ENCODE measurements around the gene DGLUCY.
"Not testable (repeated sequence)": the region's sequence is repeated elsewhere in the genome, so short reads cannot be mapped to it uniquely, and the experiment has no call there.

DGLUCY gene

DNA sequence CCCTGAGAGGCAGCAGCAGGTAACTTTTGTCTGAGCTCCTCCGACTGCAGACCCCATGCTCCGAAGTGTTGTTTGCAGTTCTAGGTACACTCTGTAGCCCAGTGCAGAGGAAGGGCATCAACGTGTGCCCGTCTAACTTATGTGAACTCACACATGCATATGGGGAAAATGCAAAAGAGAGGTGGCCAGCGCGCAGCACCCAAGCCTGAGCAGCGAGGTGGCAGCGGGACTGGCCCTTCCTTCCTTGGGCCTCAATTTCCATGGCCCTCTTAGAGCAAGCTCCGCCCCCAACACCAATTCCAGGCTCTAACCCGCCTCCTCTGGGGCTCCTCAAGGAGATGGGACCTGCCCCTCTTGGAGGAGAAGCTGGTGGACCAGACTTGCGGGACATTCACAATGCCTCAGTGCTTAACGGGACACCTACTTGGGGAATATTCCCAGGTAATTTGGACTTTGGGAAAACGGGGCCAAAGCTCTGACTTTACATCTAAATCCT lies 102.9 kb downstream of the DGLUCY start:
- no peak for DNase-seq

DNA sequence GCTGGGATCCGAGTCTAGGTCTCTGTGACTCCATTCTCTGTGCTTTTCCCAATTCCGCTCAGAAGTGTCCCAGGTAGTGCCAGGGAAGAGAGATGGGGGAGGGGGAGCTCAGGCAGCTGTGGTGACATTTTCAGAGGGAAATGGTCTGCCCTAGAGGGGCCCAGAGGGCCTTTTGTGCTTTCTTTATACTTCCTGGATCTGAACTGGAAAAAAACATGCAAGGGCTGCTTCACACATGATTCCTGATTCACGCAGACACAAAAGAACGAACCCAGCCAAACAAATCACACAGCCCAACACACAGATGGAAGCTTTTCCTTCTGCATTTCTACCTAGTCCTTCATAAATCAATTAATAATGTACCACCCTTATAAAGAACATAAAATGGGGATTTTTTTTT lies 104.1 kb downstream of the DGLUCY start:
- no peak for DNase-seq

DNA sequence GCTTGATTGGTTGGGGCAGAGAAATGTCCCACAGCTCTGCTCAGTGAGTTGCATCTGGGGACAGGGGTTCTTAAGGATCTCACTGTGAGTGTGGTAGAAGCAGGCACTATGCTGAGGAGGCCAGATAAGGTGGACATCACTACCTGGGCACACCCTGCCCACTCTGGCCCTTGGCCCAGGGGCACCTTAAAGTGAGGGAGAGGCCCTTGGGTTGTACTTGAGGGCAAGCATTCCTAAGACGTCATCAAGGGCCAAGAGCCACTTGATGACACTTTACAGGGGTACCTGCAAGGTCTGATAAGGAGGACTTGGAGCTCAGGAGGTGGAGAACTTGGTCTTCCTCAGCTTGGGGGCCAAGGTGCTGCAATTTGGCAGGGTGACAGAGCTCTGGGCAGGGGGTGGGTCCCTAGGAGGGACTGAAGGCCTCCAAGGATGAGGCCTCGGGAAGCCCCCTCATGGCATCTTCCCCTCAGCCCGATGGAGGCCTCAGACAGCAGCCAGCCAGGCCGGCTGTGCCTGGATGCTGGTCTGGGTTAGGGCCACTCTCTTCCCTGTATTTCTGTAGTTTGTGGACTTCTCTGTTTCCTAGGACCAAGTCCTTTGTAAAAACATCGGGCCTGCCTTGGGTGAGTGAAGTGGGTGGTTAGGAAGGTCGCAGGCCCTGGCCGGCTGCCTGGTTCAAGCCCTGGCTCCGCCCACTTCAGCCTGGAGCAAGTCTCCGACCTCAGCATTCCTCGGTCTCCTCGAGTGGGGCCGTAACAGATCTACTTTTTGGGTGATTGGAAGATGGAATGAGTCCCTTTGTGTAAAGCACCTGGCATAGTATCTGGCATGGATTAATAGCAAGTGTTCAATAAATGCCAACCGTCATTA lies 105.9 kb downstream of the DGLUCY start:
- no peak for DNase-seq

DNA sequence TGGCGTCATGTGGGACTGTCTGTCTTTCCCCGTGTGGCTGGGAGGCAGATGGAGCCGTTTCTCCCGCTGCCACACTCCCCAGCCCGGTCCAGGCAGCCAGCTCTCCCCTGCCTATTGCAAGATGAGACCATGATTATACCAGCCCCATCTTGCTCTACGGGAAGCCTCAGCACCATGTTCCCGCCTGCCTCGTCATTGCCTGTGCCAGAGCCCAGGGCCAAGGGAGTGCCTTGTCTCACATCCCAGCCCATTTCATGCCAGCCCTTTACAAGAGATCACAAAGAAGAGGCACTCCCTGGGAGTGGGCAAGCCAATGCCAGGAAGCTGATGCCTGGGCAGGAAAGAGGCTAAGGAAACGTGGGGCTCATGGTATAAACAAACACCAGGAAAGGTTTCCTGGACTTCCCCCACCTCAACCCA lies 106.7 kb downstream of the DGLUCY start:
- DNase-seq: no peak

DNA sequence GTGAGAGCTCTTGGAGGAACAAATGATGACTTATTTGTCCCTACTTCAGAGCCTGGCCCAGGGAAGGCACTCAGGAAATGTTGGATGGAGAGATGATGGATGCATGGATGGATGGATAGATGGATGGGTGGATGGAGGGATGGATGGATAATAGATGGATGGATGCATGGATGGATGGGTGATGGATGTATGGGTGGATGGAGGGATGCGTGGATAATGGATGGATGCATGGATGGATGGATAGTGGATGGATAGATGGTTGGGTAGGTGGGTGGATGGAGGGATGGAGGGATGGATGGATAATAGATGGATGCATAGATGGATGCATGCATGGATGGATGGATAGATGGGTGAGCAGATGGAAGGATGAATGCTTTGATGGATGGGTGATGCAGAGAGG lies 107.4 kb downstream of the DGLUCY start:
- DNase-seq: no peak

DNA sequence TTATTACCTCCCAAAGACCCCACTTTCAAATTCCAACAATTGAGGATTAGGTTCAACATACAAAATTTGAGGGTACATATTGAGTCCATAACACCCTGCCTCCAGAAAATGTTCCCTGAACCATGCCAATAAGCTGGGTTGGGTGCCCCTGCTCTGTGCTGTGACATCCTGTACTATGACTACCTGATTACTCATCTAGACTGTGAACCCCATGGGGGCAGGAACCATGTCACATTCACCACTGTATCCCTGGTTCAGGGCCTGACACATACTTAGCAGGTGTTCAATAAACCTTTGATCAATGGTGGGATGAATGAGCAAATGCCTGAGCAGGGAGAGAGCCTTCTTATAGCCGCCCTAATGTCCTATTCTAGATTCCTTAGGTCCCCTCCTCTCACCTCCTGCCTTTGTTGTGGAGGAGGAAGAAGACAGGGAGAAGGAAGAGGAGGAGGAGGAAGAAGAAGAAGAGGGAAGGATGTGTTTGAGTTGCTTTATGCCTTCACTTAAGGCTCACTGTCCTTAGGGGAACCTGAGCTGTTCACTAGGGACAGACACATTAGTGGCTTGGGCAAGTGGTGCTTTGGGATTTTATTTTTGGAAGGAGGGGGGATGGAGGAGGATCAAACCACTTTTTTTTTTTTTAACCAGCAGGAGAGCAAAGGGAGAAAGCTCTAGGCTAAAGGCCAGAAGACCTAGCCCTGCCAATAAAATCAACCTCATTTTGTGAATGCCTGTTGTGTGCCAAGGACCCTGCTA lies 109.3 kb downstream of the DGLUCY start:
- no peak for DNase-seq

DNA sequence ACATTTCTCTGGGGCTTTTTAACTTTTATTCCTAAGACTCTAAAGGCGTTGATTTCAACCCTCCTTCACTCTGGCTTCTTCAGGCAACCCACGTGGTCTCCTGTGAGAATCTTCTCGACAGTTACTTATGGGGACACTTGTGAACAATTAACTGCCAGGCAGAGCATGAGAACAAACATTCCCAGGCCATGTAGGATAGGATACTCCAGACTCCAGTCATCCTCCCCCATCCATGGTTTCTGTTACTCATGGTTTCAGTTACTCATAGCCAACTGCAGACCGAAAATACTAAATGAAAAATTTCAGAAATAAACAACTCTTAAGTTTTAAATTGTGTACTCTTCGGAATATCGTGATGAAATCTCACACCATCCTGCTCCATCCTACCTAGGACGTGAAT lies 111.2 kb downstream of the DGLUCY start:
- DNase-seq: no peak

DNA sequence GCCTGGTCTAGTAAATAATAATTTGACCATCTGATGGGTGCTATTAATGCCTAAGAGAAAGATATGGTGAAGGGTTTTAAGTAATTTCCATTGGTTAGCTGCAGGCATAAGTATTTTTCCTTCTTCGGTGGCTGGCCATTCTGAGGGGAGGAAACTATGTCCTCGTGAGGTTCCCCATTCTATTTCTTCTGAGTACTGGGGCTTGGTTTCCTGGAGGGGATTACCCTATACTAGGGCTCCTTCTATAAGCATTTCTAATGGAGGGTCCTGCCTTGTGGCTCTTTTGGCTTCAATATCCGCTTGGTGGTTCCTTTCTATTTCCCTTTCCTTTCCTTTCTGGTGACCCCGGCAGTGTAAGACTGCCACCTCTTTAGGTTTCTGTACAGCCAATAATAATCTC lies 112.5 kb downstream of the DGLUCY start:
- not testable (repeated sequence) for DNase-seq

DNA sequence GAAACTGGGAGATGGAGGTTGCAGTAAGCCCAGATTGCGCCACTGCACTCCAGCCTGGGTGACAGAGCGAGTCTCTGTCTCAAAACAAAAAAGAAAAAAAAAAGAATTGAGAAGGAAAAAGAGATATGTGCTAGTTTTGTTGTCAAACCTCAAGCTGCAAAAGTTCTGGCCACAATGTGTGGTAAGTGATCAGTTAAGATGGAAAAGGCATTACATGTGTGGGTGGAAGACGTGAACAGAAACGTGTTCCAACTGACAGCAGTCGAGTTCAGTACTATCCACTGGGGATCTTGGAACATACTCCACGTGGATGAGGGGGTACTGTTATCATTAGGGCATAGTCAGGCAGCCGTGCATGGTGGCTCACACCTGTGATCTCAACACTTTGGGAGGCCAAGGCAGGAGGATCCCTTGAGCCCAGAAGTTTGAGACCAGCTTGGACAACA lies 113.3 kb downstream of the DGLUCY start:
- DNase-seq: no peak

DNA sequence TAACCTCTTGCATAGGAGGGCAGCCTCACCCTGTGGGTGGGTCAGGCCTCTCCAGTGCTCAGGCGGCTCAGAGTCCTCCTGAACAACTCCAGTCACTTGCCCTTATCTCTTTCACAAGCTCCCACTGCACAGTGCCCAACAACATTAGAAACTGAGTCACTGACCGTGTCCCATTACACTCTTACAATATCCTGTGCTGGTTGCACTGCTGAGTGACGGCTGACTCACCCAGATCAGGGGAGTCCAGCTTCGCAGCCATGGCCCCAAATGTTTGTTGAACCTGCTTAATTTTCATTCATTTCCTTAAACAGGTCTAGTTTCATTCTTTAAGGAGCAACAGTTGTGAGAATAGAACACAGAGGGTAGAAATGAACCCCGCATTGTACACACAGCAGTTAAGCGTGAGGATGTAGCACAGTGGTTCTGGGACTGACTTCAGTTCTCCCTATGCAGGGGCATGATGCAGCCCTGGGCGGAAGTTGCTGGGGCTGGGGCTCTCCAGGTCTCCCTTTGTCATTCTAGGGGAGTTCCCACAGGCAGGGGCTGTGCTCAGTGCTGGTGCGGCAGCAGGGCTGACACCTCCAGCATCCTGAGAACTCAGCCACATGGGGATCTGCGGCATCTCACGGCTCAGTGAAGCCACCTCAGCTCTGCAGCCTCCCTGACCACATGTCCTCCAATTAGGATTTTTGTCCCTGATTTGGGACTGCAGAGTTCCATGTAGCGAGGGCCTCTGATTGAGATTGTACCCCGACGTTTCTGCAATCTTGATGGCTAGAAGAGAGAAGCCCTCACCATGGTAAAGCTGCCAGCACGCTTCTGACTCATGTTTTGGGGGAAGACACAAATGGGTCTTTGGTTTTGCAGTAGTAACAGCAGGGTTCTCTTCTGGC lies 114.5 kb downstream of the DGLUCY start:
- peak; percentile 43 to 72 for DNase-seq

DNA sequence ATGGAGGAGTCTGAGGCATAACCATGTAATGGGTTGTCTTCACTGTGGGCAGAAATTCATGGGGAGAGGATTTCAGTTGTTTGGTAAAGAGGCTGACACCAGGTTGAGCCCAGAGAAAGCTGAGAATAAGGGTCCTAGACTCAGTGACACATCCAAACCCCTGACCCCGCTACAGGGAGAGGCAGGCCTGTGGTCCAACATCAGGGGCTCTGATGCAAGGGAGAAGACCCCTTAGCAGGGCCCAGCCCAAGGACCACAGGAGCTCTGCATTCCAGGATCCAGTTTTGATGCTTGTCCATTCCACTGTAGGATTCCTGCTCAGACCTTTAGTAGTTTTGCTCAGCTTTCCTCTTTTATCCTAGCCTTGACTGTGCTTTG lies 115.1 kb downstream of the DGLUCY start:
- DNase-seq: no peak

DNA sequence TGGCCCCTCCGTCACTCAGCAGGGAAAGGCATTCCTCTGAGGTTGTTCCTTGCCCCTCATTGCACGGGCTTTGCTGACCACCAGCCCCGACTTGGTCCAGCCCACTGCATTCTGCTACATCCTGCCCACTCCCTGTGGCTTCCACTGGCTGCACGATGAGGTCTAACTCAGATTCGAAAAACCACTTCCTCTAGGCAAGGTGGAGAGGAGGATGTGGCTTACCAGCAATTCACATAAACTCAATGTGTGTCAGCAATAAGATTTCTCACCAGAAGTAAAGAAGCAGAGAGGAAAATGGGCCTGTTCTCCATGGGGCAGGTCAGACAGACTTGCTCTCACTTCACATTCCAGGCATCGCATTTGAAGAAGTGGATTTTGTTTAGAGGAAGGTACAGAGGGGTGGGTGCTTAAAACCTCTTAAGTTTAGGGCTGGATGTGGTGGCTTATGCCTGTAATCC lies 115.9 kb downstream of the DGLUCY start:
- DNase-seq: peak; percentile 66 to 81

DNA sequence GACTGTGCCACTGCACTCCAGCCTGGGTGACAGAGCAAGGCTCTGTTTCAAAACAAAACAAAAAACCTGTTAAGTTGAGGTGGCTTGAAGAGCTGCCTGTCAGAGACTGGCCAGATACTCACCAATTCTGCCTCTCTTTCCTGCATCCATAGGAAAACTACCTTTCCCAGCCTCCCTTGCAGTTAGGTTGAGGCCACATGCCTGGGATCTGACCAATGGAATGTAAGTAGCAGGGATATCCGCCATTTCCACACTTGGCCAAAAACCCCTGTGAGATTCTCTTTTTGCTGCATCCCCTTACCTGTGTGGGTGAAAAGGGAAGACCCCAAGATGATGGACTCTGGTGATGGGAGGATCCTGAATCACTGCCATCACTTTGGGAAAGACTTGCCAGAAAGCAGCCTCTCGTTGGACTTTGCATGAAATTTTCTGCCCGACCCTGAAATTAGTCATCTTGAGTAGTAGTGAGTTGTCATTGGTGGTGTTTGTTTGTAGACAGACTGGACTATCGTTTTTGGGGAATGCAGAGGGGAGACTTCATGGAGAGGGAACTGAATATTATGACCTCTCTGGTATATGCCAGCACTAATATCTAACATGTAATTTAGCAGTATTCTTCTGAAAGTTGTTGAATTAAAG lies 116.6 kb downstream of the DGLUCY start:
- no peak for DNase-seq

DNA sequence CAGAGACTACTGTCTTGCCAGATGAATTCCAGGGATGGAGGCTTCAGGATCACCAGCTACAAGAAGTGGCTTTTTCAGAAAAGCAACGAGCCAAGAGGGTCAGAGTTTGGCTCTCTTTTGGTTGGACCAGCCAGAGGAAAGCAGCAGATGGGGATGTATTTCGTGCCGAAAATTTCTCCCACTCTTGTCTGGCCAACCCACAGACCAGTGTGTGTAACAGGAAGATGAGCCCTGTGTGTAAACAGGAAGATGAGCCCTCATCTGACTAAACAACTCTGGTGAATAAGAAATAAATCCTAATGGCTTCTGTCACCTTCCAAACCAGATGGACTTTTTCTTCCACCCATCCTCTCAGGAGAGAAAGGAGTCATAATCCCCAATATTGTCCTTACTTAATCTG lies 117.6 kb downstream of the DGLUCY start:
- DNase-seq: peak; percentile 79 to 91

DNA sequence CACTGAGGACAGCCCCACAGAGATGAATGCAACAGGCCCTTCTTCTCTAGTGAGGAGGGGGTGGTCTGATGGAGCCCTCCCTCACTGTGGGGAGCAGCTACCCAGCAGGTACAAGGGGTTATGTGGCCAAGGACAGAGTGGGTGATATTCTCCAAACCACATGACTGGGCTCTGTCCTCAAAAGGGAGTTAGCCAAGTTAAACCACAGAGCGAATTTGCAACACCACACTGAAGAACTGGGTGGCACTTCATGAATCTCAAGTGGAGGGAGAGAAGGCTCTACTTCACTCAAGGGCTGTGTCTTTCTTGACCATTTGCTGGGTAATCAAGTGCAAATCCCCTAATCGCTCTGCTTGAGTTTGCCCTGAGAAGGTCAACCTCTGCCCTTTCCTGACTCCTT lies 118.2 kb downstream of the DGLUCY start:
- peak; percentile 85 to 87 for DNase-seq

DNA sequence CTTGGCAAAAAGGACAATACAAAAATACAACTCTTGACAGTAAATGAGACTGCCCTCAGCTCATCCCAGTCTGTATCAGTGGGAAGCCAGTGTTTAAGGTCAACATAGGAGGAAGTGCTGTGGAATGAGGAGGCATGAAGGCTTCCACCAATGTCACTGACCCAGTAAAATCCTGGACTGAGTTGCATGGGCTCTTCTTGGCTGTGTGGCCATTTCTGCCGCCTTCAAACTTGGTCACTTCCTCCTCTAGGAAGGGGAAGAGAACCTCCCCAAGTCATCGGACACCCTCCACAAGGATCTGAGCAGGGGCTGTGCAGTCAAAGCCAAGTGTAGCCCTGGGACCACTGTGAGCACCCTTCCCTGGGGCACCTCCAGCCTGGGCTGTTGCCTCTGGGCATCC lies 118.7 kb downstream of the DGLUCY start:
- DNase-seq: peak; percentile 86 to 95

DNA sequence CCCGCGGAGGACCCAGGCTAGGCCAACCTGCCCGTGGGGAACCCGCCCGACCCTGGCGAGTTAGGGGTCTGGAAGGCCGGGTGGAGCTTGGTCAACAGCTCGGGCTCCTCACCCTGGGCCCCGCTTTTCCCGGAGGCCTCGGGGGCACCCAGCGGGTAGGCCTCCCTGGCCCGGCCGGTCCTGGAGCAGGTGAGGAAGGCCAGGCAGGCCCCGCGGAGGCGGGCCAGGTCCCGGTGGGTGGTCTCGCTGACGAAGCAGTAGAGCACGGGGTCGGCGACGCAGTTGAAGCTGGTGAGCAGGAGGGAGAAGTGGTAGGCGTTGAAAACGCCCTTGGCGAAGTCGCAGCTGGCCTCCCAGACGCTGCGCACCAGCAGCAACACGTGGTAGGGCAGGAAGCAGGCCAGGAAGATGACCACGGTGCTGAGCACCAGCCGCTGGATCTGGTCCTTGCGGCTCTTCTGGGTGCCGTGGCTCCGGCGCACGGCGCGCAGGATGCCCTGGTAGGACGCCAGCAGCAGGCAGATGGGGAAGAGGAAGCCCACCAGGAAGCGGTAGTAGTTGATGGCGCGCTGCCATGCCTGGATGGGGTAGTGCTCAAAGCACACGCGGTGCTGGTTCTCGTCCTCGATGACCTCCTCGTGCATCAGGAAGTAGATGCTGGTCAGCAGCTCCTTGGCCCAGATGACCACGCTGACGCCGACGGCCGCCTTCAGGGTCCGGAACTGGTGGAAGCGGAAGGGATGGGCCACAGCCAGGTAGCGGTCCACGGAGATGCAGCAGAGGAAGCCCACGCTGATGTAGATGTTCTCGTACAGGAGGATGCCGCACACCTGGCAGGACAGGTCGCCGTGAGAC lies 120.3 kb downstream of the DGLUCY start:
- no peak for DNase-seq

DNA sequence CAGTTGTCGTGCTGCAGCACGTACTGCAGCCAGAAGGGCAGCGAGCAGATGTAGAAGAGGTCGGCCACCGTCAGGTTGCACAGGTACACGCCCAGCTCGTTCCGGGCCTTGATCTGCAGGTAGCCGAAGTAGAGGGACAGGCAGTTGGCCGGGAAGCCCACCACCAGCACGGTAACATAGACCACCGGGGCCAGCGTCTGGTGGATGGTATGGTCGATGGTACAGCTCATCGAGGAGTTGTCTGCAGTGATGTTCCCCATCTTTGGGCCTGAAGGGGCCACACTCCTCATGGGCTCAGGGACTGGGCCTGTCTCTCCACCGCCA lies 120.9 kb downstream of the DGLUCY start:
- DNase-seq: no peak

DNA sequence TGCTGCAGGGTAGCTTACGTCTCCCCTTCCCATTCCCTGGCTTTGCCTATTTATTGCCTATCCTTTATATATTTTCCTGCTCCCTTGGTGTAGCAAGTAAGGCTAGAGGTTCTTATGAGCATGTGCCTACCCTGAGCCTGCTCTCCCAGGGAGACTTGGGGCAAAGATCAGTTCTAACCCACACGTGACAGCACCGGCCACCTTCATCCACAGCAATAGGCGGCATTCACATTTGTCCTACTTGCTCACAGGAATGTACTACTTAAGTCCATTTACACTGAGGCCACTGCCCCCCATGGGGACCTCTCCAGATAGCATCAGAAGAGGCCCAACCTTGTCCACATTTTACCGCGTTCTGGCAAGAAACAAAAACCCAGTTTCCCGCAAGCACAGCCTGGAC lies 122.0 kb downstream of the DGLUCY start:
- DNase-seq: no peak

DNA sequence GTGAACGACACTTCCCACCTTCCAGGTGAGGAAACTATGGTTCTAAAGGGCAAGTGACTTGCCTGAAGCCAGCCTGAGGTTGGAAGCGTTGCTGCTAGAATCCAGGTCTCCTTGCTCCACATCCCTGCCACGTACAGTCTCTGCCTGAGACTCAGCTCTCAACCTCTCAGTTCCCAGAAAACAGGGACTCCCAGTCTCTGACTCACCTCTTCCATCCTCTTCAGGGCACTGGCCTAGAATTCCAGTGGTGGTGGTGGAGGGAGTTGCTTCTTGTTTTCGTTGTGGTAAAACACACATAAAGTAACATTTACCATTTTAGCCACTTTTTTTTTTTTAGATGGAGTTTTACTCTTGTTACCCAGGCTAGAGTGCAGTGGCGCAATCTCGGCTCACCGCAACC lies 123.3 kb downstream of the DGLUCY start:
- no peak for DNase-seq

DNA sequence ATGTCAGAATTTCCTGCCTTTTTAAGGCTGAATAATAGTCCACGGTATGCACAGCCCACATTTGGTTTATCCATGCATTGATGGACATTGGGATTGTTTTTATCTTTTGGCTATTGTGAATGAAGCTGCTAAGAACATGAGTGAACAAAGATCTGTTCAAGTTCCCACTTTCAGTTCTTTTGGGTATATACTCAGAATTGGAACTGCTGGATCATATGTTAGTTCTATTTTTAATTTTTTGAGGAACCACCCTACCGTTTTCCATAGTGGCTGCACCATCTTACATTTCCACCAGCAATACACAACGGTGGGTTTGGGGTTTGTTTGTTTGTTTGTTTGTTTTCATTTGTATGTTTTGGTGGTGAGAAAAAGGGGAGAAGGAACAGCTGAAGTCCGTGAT lies 124.2 kb downstream of the DGLUCY start:
- DNase-seq: peak; percentile 53 to 64
